HEK293 (cell line): Measurements from ENCODE around the gene SIN3A.
"Not testable (repeated sequence)": the region's sequence is repeated elsewhere in the genome, so short reads cannot be mapped to it uniquely, and the experiment has no call there.

Experiments used
- CTCF ChIA-PET: fragments of 350-600 bp; formaldehyde crosslinking; extraction: SDS; loops from one replicate; lab custom pipeline; 2021; ENCODE audit warnings: antibody characterized with exemption; lab: Yijun Ruan, JAX
- POLR2A ChIA-PET: fragments of 300-600 bp; formaldehyde crosslinking; extraction: SDS; loops from one replicate; lab custom pipeline; 2020; ENCODE audit warnings: antibody characterized with exemption, inconsistent platforms; lab: Yijun Ruan, JAX
- H3K27ac ChIP-seq: fragments of 200-500 bp; sonication (Bioruptor generic); 2 replicates; pipeline ENCODE4 v1.5.1; 2014; ENCODE audit warnings: low read depth, low read length, control low read depth, inconsistent platforms; ENCODE audit errors: extremely low read depth
- H3K36me3 ChIP-seq, 2 experiments: fragments of 200-500 bp in 1 of 2; sonication (Bioruptor generic) in 1 of 2; 1 replicate in 1 of 2; 2 replicates in 1 of 2; pipeline ENCODE4 v1.5.1; 2014 to 2017; ENCODE audit warnings: inconsistent platforms in 2 of 2, low read length in 2 of 2; ENCODE audit not compliant: control insufficient read depth in 2 of 2, insufficient read depth in 1 of 2
- H3K4me1 ChIP-seq: fragments of 200-500 bp; sonication (Bioruptor generic); 2 replicates; pipeline ENCODE4 v1.5.1; 2014; ENCODE audit warnings: mild to moderate bottlenecking, low read length, inconsistent platforms; ENCODE audit not compliant: control insufficient read depth, insufficient read depth
- H3K4me3 ChIP-seq: 2 replicates; pipeline ENCODE4 v1.5.1; 2011; ENCODE audit warnings: low read depth, mild to moderate bottlenecking, control low read depth, low read length, moderate library complexity
- H3K9me3 ChIP-seq: fragments of 200-500 bp; sonication (Bioruptor generic); 2 replicates; pipeline ENCODE4 v1.5.1; 2014; ENCODE audit warnings: low read depth, low read length, inconsistent platforms; ENCODE audit not compliant: control insufficient read depth, insufficient read depth
- HOXD13 ChIP-seq: sonication (generic); formaldehyde crosslinking; IDR thresholded peaks from 2 replicates; pipeline ENCODE4 v1.8.0; 2022; ENCODE audit warnings: missing genetic modification reagents, borderline replicate concordance
- KLF16 ChIP-seq: fragments of 450-650 bp; formaldehyde crosslinking; IDR thresholded peaks from 2 replicates; pipeline ENCODE4 v1.5.1; 2017; ENCODE audit warnings: missing biosample characterization, missing genetic modification characterization
- MZF1 ChIP-seq: fragments of 450-650 bp; formaldehyde crosslinking; IDR thresholded peaks from 2 replicates; pipeline ENCODE4 v1.5.1; 2017; ENCODE audit warnings: missing biosample characterization, missing genetic modification characterization, borderline replicate concordance
- PRDM4 ChIP-seq: fragments of 450-650 bp; formaldehyde crosslinking; IDR thresholded peaks from 2 replicates; pipeline ENCODE4 v1.5.1; 2017; ENCODE audit warnings: missing biosample characterization, missing genetic modification characterization
- SCRT2 ChIP-seq: fragments of 450-650 bp; formaldehyde crosslinking; IDR thresholded peaks from 2 replicates; pipeline ENCODE4 v1.5.1; 2016; ENCODE audit warnings: missing biosample characterization, missing genetic modification characterization
- ZBTB1 ChIP-seq: fragments of 450-650 bp; formaldehyde crosslinking; IDR thresholded peaks from 2 replicates; pipeline ENCODE4 v1.5.1; 2016; ENCODE audit warnings: missing biosample characterization, missing genetic modification characterization
- ZEB2 ChIP-seq: fragments of 450-650 bp; formaldehyde crosslinking; IDR thresholded peaks from 2 replicates; pipeline ENCODE4 v1.5.1; 2016; ENCODE audit warnings: missing biosample characterization, missing genetic modification characterization
- ZFHX2 ChIP-seq: fragments of 450-650 bp; formaldehyde crosslinking; conservative IDR thresholded peaks from 2 replicates; pipeline ENCODE4 v1.5.1; 2016; ENCODE audit warnings: missing biosample characterization, missing genetic modification characterization
- ZIC2 ChIP-seq: fragments of 450-650 bp; formaldehyde crosslinking; IDR thresholded peaks from 2 replicates; pipeline ENCODE4 v1.5.1; 2016; ENCODE audit warnings: missing biosample characterization, missing genetic modification characterization
- ZNF2 ChIP-seq: fragments of 450-650 bp; formaldehyde crosslinking; IDR thresholded peaks from 2 replicates; pipeline ENCODE4 v1.5.1; 2016; ENCODE audit warnings: missing biosample characterization, missing genetic modification characterization
- ZNF24 ChIP-seq: fragments of 450-650 bp; formaldehyde crosslinking; IDR thresholded peaks from 2 replicates; pipeline ENCODE4 v1.5.1; 2016; ENCODE audit warnings: missing biosample characterization, missing genetic modification characterization
- ZNF513 ChIP-seq: fragments of 450-650 bp; IDR thresholded peaks from 2 replicates; pipeline ENCODE4 v1.5.1; 2018; ENCODE audit warnings: missing biosample characterization, missing genetic modification characterization
- ZNF514 ChIP-seq: fragments of 450-650 bp; formaldehyde crosslinking; IDR thresholded peaks from 2 replicates; pipeline ENCODE4 v1.5.1; 2016; ENCODE audit warnings: missing biosample characterization, missing genetic modification characterization
- ZNF530 ChIP-seq: fragments of 450-650 bp; formaldehyde crosslinking; IDR thresholded peaks from 2 replicates; pipeline ENCODE4 v1.5.1; 2016; ENCODE audit warnings: low read depth, missing biosample characterization, missing genetic modification characterization
- ZNF544 ChIP-seq: fragments of 450-650 bp; formaldehyde crosslinking; IDR thresholded peaks from 2 replicates; pipeline ENCODE4 v1.5.0; 2017; ENCODE audit warnings: missing biosample characterization, missing genetic modification characterization
- ZNF623 ChIP-seq: fragments of 450-650 bp; formaldehyde crosslinking; IDR thresholded peaks from 2 replicates; pipeline ENCODE4 v1.5.1; 2016; ENCODE audit warnings: missing biosample characterization, missing genetic modification characterization
- ZSCAN5A ChIP-seq: fragments of 450-650 bp; formaldehyde crosslinking; IDR thresholded peaks from 2 replicates; pipeline ENCODE4 v1.5.1; 2016; ENCODE audit warnings: missing biosample characterization, missing genetic modification characterization

SIN3A gene

GRCh38 chr15:75347222-75348033, 104.1 kb downstream of the SIN3A start (continued):
- TF ChIP-seq ZNF2 (peak; percentile 93), HOXD13 (CRISPR knock-in tag) (no peak)

- peaks cover 10 to 14% of the 10 kb centered on the region in 2 experiments; a peak in 2 of 3 replicates for H3K36me3 ChIP-seq
- H3K27ac ChIP-seq: peak within 1 kb of the TSS; percentile 88
- TF ChIP-seq ZNF513 (tag by site-specific recombination) (no peak), ZNF623 (tag by site-specific recombination) (peak; percentile 48; the same call in 1 of the 2 replicates)
- TF ChIP-seq, all 188 proteins: peak for 1
- ChIA-PET CTCF (no interaction called here), POLR2A (interaction anchor here (0.9 to 3.3 kb wide), 6 partner anchors 12 to 304 kb away, joined by 3 to 31 read pairs (median 3); partner anchors contain the start of genes COMMD4, IMP3, MAN2C1 and SNUPN)
- Histone ChIP-seq H3K4me1 (peaks cover 6% of the 10 kb centered on the region; the same call in 1 of the 2 replicates), H3K9me3 (no peaks in the 10 kb centered on the region), H3K4me3 (peak within 1 kb of the TSS; percentile 62)
These were observed 104.7 kb downstream of the SIN3A start, which contains the start of gene NEIL1 for GRCh38 chr15:75346796-75347221. TSS of gene NEIL1 (plus strand) at chr15:75347039. CDS start at chr15:75348906, 1,867 bp downstream.

GRCh38 chr15:75343953-75344352, 107.5 kb downstream of the SIN3A start:
- ChIA-PET POLR2A (interaction anchor here (0.7 kb wide), 1 partner anchor 321 kb away, joined by 3 read pairs; the partner anchor contains the start of gene PPCDC), CTCF (interaction anchor here (1.8 kb wide), 1 partner anchor 24 kb away, joined by 4 read pairs; no protein-coding TSS in a partner anchor)
- H3K36me3 ChIP-seq: peaks cover 5 to 20% of the 10 kb centered on the region in 2 experiments; a peak in 2 of 3 replicates
- not testable (repeated sequence) for H3K4me1 ChIP-seq, H3K27ac ChIP-seq, H3K4me3 ChIP-seq, H3K9me3 ChIP-seq

- ChIA-PET POLR2A (interaction anchor here (1.0 kb wide), 1 partner anchor 26 kb away, joined by 4 read pairs; the partner anchor contains the start of gene MAN2C1), CTCF (interaction anchor here (1.8 kb wide), 1 partner anchor 25 kb away, joined by 4 read pairs; no protein-coding TSS in a partner anchor)
- TF ChIP-seq ZNF24 (tag by site-specific recombination) (no peak), ZSCAN5A (tag by site-specific recombination) (no peak), ZNF530 (tag by site-specific recombination) (no peak), ZNF544 (tag by site-specific recombination) (no peak)
- no peaks in the 10 kb centered on the region for H3K4me1 ChIP-seq
- H3K36me3 ChIP-seq: peaks cover 5 to 27% of the 10 kb centered on the region in 2 experiments; a peak in 2 of 3 replicates
- no peak overlapping the region for H3K4me3 ChIP-seq
- H3K27ac ChIP-seq: no peak overlapping the region
- H3K9me3 ChIP-seq: no peaks in the 10 kb centered on the region
These were observed 109.3 kb downstream of the SIN3A start for GRCh38 chr15:75342221-75342620.

GRCh38 chr15:75339531-75340240, 111.8 kb downstream of the SIN3A start:
- ChIA-PET POLR2A (interaction anchor here (0.9 kb wide), 1 partner anchor 8 kb away, joined by 3 read pairs; no protein-coding TSS in a partner anchor), CTCF (interaction anchor here (0.6 kb wide), 1 partner anchor 310 kb away, joined by 3 read pairs; no protein-coding TSS in a partner anchor)
- Histone ChIP-seq H3K4me3 (no peak overlapping the region), H3K9me3 (no peaks in the 10 kb centered on the region), H3K27ac (no peak overlapping the region; the same call in 1 of the 2 replicates), H3K36me3 (peaks cover 5 to 27% of the 10 kb centered on the region in 2 experiments; a peak in 2 of 3 replicates), H3K4me1 (peaks cover 6% of the 10 kb centered on the region; the same call in 1 of the 2 replicates)
- peak; percentile 48 for TF ChIP-seq ZFHX2 (tag by site-specific recombination)
- TF ChIP-seq ZEB2 (tag by site-specific recombination): no peak
- 0 out of 2 replicates have a peak, but pooled peaks have one; percentile 29 for TF ChIP-seq SCRT2
- TF ChIP-seq KLF16 (tag by site-specific recombination): no peak
- TF ChIP-seq PRDM4: no peak
- no peak for TF ChIP-seq ZNF514 (tag by site-specific recombination)
- TF ChIP-seq MZF1 (tag by site-specific recombination): no peak
- no peak for TF ChIP-seq ZBTB1
- TF ChIP-seq ZIC2 (tag by site-specific recombination): no peak
